IMR-90 (cell line): ENCODE data around the gene MYO9B. TPM values are rescaled to one million over a fixed set of nuclear protein-coding genes. Genes with fewer than 3 reads are reported as not detected.

Experiments
- ATAC-seq: fragments of 200-7000 bp; cut with Tn5 transposase; 2 replicates; pipeline ENCODE4 v1.9.1; 2020; ENCODE audit warnings: low read depth, mild to moderate bottlenecking, moderate library complexity
- BruUV-seq: library from RNA; stranded (reverse); fragments of 400-500 nt; replicated peaks from 2 replicates; lab custom pipeline; 2021; lab: Mats Ljungman, UMichigan
- CTCF ChIA-PET: fragments of 300-600 bp; formaldehyde crosslinking; extraction: SDS; loops from one replicate; lab custom pipeline; 2021; ENCODE audit warnings: antibody characterized with exemption; lab: Yijun Ruan, JAX
- POLR2A ChIA-PET: fragments of 300-600 bp; sonication (Branson Sonifier 250); formaldehyde crosslinking; loops from one replicate; lab custom pipeline; 2022; ENCODE audit warnings: antibody characterized with exemption; ENCODE audit not compliant: unreplicated experiment; lab: Charles Lee
- DNase-seq: peaks from one replicate; pipeline ENCODE4 v3.0.0; 2013
- H2AFZ ChIP-seq: replicated peaks from 2 replicates; pipeline ENCODE3; 2013; ENCODE audit warnings: low read length, mild to moderate bottlenecking; ENCODE audit not compliant: poor library complexity
- H2AK5ac ChIP-seq: 2 replicates; pipeline ENCODE4 v1.6.1; 2013; ENCODE audit warnings: low read depth, low read length, inconsistent platforms
- H2AK9ac ChIP-seq: replicated peaks from 2 replicates; pipeline ENCODE3; 2013; ENCODE audit warnings: mild to moderate bottlenecking, low read depth, low read length, moderate library complexity; ENCODE audit not compliant: poor library complexity
- H2BK120ac ChIP-seq: 2 replicates; pipeline ENCODE4 v1.6.1; 2013; ENCODE audit warnings: low read depth, low read length, inconsistent platforms
- H2BK15ac ChIP-seq: 3 replicates; pipeline ENCODE4 v1.6.1; 2013; ENCODE audit warnings: low read depth, low read length, inconsistent platforms
- H2BK20ac ChIP-seq: 2 replicates; pipeline ENCODE4 v1.6.1; 2013; ENCODE audit warnings: low read depth, mild to moderate bottlenecking, inconsistent platforms, low read length, moderate library complexity
- H2BK5ac ChIP-seq: 2 replicates; pipeline ENCODE4 v1.6.1; 2013; ENCODE audit warnings: mild to moderate bottlenecking, low read depth, low read length, inconsistent platforms; ENCODE audit not compliant: poor library complexity, severe bottlenecking
- H3K14ac ChIP-seq: replicated peaks from 2 replicates; pipeline ENCODE4 v1.6.1; 2013; ENCODE audit warnings: low read depth, low read length, inconsistent platforms
- H3K18ac ChIP-seq: 2 replicates; pipeline ENCODE4 v1.6.1; 2013; ENCODE audit warnings: low read depth, low read length, control low read depth
- H3K23ac ChIP-seq: 2 replicates; pipeline ENCODE4 v1.6.1; 2013; ENCODE audit warnings: low read depth, low read length, inconsistent platforms
- H3K27ac ChIP-seq: 2 replicates; pipeline ENCODE4 v1.5.1; 2013; ENCODE audit warnings: mild to moderate bottlenecking, control low read depth, low read length; ENCODE audit not compliant: insufficient read depth
- H3K27me3 ChIP-seq: 2 replicates; pipeline ENCODE4 v1.6.1; 2013; ENCODE audit warnings: low read length; ENCODE audit not compliant: control insufficient read depth, insufficient read depth
- H3K36me3 ChIP-seq: 2 replicates; pipeline ENCODE4 v1.6.1; 2013; ENCODE audit warnings: low read length, mixed read lengths; ENCODE audit not compliant: control insufficient read depth, insufficient read depth
- H3K4ac ChIP-seq: 2 replicates; pipeline ENCODE4 v1.6.1; 2013; ENCODE audit warnings: low read depth, low read length, inconsistent platforms
- H3K4me1 ChIP-seq: 2 replicates; pipeline ENCODE4 v1.6.1; 2013; ENCODE audit warnings: low read length, mixed read lengths; ENCODE audit not compliant: control insufficient read depth, insufficient read depth
- H3K4me2 ChIP-seq: 2 replicates; pipeline ENCODE4 v1.6.1; 2013; ENCODE audit warnings: low read depth, mild to moderate bottlenecking, control low read depth, low read length, moderate library complexity
- H3K4me3 ChIP-seq: 2 replicates; pipeline ENCODE4 v1.5.1; 2013; ENCODE audit warnings: low read depth, mild to moderate bottlenecking, control low read depth, low read length, moderate library complexity; ENCODE audit not compliant: insufficient read depth
- H3K56ac ChIP-seq: 2 replicates; pipeline ENCODE4 v1.6.1; 2013; ENCODE audit warnings: low read length, inconsistent platforms; ENCODE audit not compliant: insufficient read depth; ENCODE audit errors: extremely low read depth
- H3K79me1 ChIP-seq, 2 experiments: 2 replicates each; pipeline ENCODE4 v1.6.1; 2013; ENCODE audit warnings: low read length in 2 of 2, inconsistent platforms in 1 of 2, low read depth in 1 of 2
- H3K9ac ChIP-seq: 2 replicates; pipeline ENCODE4 v1.6.1; 2013; ENCODE audit warnings: low read depth, low read length, control low read depth
- H3K9me1 ChIP-seq: 2 replicates; pipeline ENCODE4 v1.6.1; 2013; ENCODE audit warnings: low read length, inconsistent platforms; ENCODE audit not compliant: insufficient read depth
- H3K9me3 ChIP-seq: 2 replicates; pipeline ENCODE4 v1.6.1; 2013; ENCODE audit warnings: low read length; ENCODE audit not compliant: control insufficient read depth, insufficient read depth
- H4K20me1 ChIP-seq: 2 replicates; pipeline ENCODE4 v1.6.1; 2013; ENCODE audit warnings: low read length, inconsistent platforms; ENCODE audit not compliant: insufficient read depth
- H4K5ac ChIP-seq: 2 replicates; pipeline ENCODE4 v1.6.1; 2013; ENCODE audit warnings: mild to moderate bottlenecking, low read depth, low read length, control low read depth
- H4K8ac ChIP-seq, 2 experiments: 2 replicates each; pipeline ENCODE4 v1.6.1; 2013; ENCODE audit warnings: low read depth in 2 of 2, low read length in 2 of 2, control low read depth in 1 of 2, inconsistent platforms in 1 of 2
- H4K91ac ChIP-seq: 2 replicates; pipeline ENCODE4 v1.6.1; 2013; ENCODE audit warnings: low read depth, low read length, inconsistent platforms; ENCODE audit not compliant: insufficient read depth
- BHLHE40 ChIP-seq: fragments of 150-350 bp; IDR thresholded peaks from 2 replicates; pipeline ENCODE4 v1.6.1; 2016; ENCODE audit warnings: mild to moderate bottlenecking, low read depth, low read length
- CHD1 ChIP-seq: IDR thresholded peaks from 2 replicates; pipeline ENCODE4 v1.6.1; 2012; ENCODE audit warnings: low read depth, low read length, improper control_type of control experiment
- ELK1 ChIP-seq: fragments of 150-350 bp; IDR thresholded peaks from 2 replicates; pipeline ENCODE4 v1.6.1; 2016; ENCODE audit warnings: low read depth, mild to moderate bottlenecking, low read length, moderate library complexity, borderline replicate concordance
- FOS ChIP-seq: fragments of 150-350 bp; IDR thresholded peaks from 2 replicates; pipeline ENCODE4 v1.6.1; 2016; ENCODE audit warnings: low read depth, low read length
- MAFK ChIP-seq: IDR thresholded peaks from 2 replicates; pipeline ENCODE4 v1.6.1; 2012; ENCODE audit warnings: low read depth, low read length, improper control_type of control experiment
- MAZ ChIP-seq: IDR thresholded peaks from 2 replicates; pipeline ENCODE4 v1.6.1; 2012; ENCODE audit warnings: low read depth, mild to moderate bottlenecking, low read length, improper control_type of control experiment, moderate library complexity, borderline replicate concordance
- MXI1 ChIP-seq: IDR thresholded peaks from 2 replicates; pipeline ENCODE4 v1.6.1; 2012; ENCODE audit warnings: low read depth, mild to moderate bottlenecking, low read length, moderate library complexity, borderline replicate concordance
- NFE2L2 ChIP-seq: fragments of 150-350 bp; IDR thresholded peaks from 2 replicates; pipeline ENCODE4 v1.6.1; 2016; ENCODE audit warnings: low read depth, mild to moderate bottlenecking, low read length
- POLR2A ChIP-seq: IDR thresholded peaks from 2 replicates; pipeline ENCODE4 v1.6.1; 2012; ENCODE audit warnings: mild to moderate bottlenecking, low read depth, low read length
- RAD21 ChIP-seq: IDR thresholded peaks from 2 replicates; pipeline ENCODE4 v1.6.1; 2012; ENCODE audit warnings: low read length, improper control_type of control experiment
- RCOR1 ChIP-seq: IDR thresholded peaks from 2 replicates; pipeline ENCODE4 v1.6.1; 2012; ENCODE audit warnings: mild to moderate bottlenecking, low read length, improper control_type of control experiment; ENCODE audit not compliant: insufficient replicate concordance
- RFX5 ChIP-seq: IDR thresholded peaks from 2 replicates; pipeline ENCODE4 v1.8.0; 2012; ENCODE audit warnings: low read depth, mild to moderate bottlenecking, low read length, moderate library complexity
- SMC3 ChIP-seq: fragments of 150-350 bp; IDR thresholded peaks from 2 replicates; pipeline ENCODE4 v1.6.1; 2016; ENCODE audit warnings: low read depth, mild to moderate bottlenecking, antibody characterized with exemption, low read length, moderate library complexity
- WGBS, 2 experiments: methylation state at CpG; one replicate each; pipeline versions ENCODE4 v1.1.5 to v1.1.7; 2013; ENCODE audit warnings: missing lambda C conversion rate in 2 of 2; ENCODE audit not compliant: insufficient read length in 1 of 2; ENCODE audit errors: extremely low coverage in 2 of 2; 5-methylcytosine and 5-hydroxymethylcytosine counted together
- dilution Hi-C: fragments of 300-500 bp; cut with HindIII; formaldehyde crosslinking; loops from one replicate; pipeline ENCODE4 v1.14.3; 2018; ENCODE audit warnings: low sequenced_read_pairs; ENCODE audit not compliant: unreplicated experiment
- in situ Hi-C: fragments of 300-500 bp; cut with MboI; formaldehyde crosslinking; loops from 3 replicates; pipeline ENCODE4 v1.14.3; 2019; ENCODE audit warnings: low sequenced_read_pairs, inconsistent platforms, mixed read lengths
- intact Hi-C: fragments of 100-400 bp; cut with micrococcal nuclease; formaldehyde crosslinking; loops from 2 replicates; pipeline ENCODE4 v1.10.0; 2022
- polyA plus RNA-seq, 3 experiments: library from polyadenylated mRNA; depleted of rRNA; stranded (reverse); fragments of >200 nt; gene quantifications; 2 replicates each; pipeline ENCODE4 v1.2.3, GENCODE V29; 2012; ENCODE audit warnings: low replicate concordance in 1 of 3
- total RNA-seq: library from RNA; depleted of rRNA; stranded (reverse); fragments of >200 nt; gene quantifications from 2 replicates; pipeline ENCODE4 v1.2.3, GENCODE V29; 2012

The MYO9B gene
- total and polyA plus RNA-seq, 2 of the 4 experiments (the other 2 are of a cell fraction): 61.8 to 77.8 TPM

- no peak overlapping the region for H4K5ac ChIP-seq
- H3K9me3 ChIP-seq: no peaks in the 10 kb centered on the region
- no CpG with 5 or more reads among the region's 1 CpG for WGBS, 2 experiments
- H2BK20ac ChIP-seq: no peak overlapping the region
- ATAC-seq (no peak), DNase-seq (no peak)
- H3K18ac ChIP-seq: no peak overlapping the region
- no peak overlapping the region for H2BK120ac ChIP-seq
- no peak overlapping the region for H3K4me2 ChIP-seq
- no peak overlapping the region for H3K4me3 ChIP-seq
- no peak overlapping the region for H3K56ac ChIP-seq
- H2AFZ ChIP-seq: no peak overlapping the region
- H3K4me1 ChIP-seq: peaks cover 11% of the 10 kb centered on the region
- no TSS peak for BruUV-seq
- H2AK5ac ChIP-seq: no peak overlapping the region
- no peak overlapping the region for H2BK15ac ChIP-seq
- no peak overlapping the region for H4K8ac ChIP-seq
- ChIA-PET POLR2A (no interaction called here), CTCF (no interaction called here)
- dilution Hi-C loops: no loop called here
- H3K14ac ChIP-seq: no peak overlapping the region
- H3K27ac ChIP-seq: no peak overlapping the region
- H3K23ac ChIP-seq: no peak overlapping the region
- H4K20me1 ChIP-seq: peaks cover 63% of the 10 kb centered on the region
- H3K79me1 ChIP-seq: peaks cover 7 to 91% of the 10 kb centered on the region in 2 experiments
- peaks cover 28% of the 10 kb centered on the region for H3K9me1 ChIP-seq
- no peak overlapping the region for H2BK5ac ChIP-seq
- H3K9ac ChIP-seq: no peak overlapping the region
- no peaks in the 10 kb centered on the region for H3K27me3 ChIP-seq
- intact Hi-C loops: no loop called here
- no peak overlapping the region for H2AK9ac ChIP-seq
- in situ Hi-C loops: no loop called here
- no peak overlapping the region for H4K91ac ChIP-seq
- H3K36me3 ChIP-seq: peaks cover 19% of the 10 kb centered on the region
- TF ChIP-seq FOS (no peak), CHD1 (no peak), MAZ (no peak), RCOR1 (no peak), BHLHE40 (no peak), SMC3 (no peak), RAD21 (no peak), MAFK (no peak), ELK1 (no peak), NFE2L2 (no peak), MXI1 (no peak), POLR2A (no peak), RFX5 (no peak)
- H3K4ac ChIP-seq: no peak overlapping the region
Observed at GRCh38 chr19:17124025-17124424, 48.4 kb downstream of the MYO9B start.
